Sigmoid colon (tissue), 7 donors: Measurements from ENCODE around the gene THAP8. TPM values are rescaled to one million over a fixed set of nuclear protein-coding genes. Genes with fewer than 3 reads are reported as not detected.

Source experiments
- DNase-seq: peaks from one replicate; pipeline ENCODE4 v3.0.0-alpha.2; 2019
- H3K27ac ChIP-seq, 4 donors: fragments of 200-600 bp; sonication (generic); one replicate each; pipeline ENCODE4 v1.5.1; 2016 to 2019; ENCODE audit warnings: mild to moderate bottlenecking in 1 of 4
- H3K27me3 ChIP-seq, 3 donors: fragments of 200-600 bp; sonication (generic); one replicate each; pipeline ENCODE4 v1.5.1; 2019; ENCODE audit warnings: mild to moderate bottlenecking in 1 of 3
- H3K36me3 ChIP-seq, 4 donors: fragments of 200-600 bp; sonication (generic); one replicate each; pipeline ENCODE4 v1.5.1; 2016 to 2019
- H3K4me1 ChIP-seq, 4 donors: fragments of 200-600 bp; sonication (generic); one replicate each; pipeline ENCODE4 v1.5.1; 2017 to 2019
- H3K4me3 ChIP-seq, 4 donors: fragments of 200-600 bp; sonication (generic); one replicate each; pipeline ENCODE4 v1.5.1; 2017 to 2019; ENCODE audit warnings: mild to moderate bottlenecking in 2 of 4, moderate library complexity in 1 of 4
- H3K9me3 ChIP-seq, 4 donors: fragments of 200-600 bp in 3 of 4; sonication (generic) in 3 of 4; one replicate each; pipeline versions ENCODE4 v1.5.1 to v1.6.1; 2013 to 2019
- EP300 ChIP-seq, 4 donors: sonication (generic); formaldehyde crosslinking; IDR thresholded peaks; one replicate each; pipeline ENCODE4 v1.6.1; 2017; ENCODE audit warnings: antibody characterized with exemption in 4 of 4
- POLR2A ChIP-seq, 2 donors: fragments of 450-650 bp; IDR thresholded peaks; one replicate each; pipeline ENCODE4 v1.6.1; 2016; ENCODE audit warnings: antibody characterized with exemption in 2 of 2, mild to moderate bottlenecking in 2 of 2, moderate library complexity in 2 of 2
- POLR2AphosphoS5 ChIP-seq, 4 donors: sonication (generic); formaldehyde crosslinking; IDR thresholded peaks; one replicate each; pipeline ENCODE4 v1.6.1; 2017; ENCODE audit warnings: antibody characterized with exemption in 4 of 4
- WGBS, 2 donors: extraction: QIAGEN DNeasy Blood & Tissue Kit; methylation state at CpG; one replicate each; pipeline ENCODE4 v1.1.7; 2013; 5-methylcytosine and 5-hydroxymethylcytosine counted together
- intact Hi-C: fragments of 100-400 bp; cut with DNase I; formaldehyde crosslinking; loops from one replicate; pipeline ENCODE4 v1.15.1; 2023
- polyA plus RNA-seq, 3 donors: library from polyadenylated mRNA; stranded (reverse); fragments of 200-250 nt; gene quantifications; one replicate each; pipeline ENCODE4 v1.2.3, GENCODE V29; 2013
- total RNA-seq, 4 donors: library from RNA; depleted of rRNA; stranded (reverse); fragments of >200 nt; gene quantifications; one replicate each; pipeline ENCODE4 v1.1.0, GENCODE V29; 2016
- TF ChIP-seq, protein P1 (sequence below), 4 experiments: fragments of 450-650 bp in 3 of 4; fragments of 200-600 bp in 1 of 4; IDR thresholded peaks; one replicate each; pipeline ENCODE4 v1.5.1; 2016 to 2019; ENCODE audit warnings: antibody characterized with exemption in 4 of 4, mild to moderate bottlenecking in 3 of 4, moderate library complexity in 2 of 4
- donor health status: healthy with polysubstance abuse.
- donor health status: Bipolar disorder and iron deficiency.
- donor health status: healthy.

Gene THAP8
- total and polyA plus RNA-seq, 7 donors, result 5.8 to 23.9 (median 12.6) TPM

DNA sequence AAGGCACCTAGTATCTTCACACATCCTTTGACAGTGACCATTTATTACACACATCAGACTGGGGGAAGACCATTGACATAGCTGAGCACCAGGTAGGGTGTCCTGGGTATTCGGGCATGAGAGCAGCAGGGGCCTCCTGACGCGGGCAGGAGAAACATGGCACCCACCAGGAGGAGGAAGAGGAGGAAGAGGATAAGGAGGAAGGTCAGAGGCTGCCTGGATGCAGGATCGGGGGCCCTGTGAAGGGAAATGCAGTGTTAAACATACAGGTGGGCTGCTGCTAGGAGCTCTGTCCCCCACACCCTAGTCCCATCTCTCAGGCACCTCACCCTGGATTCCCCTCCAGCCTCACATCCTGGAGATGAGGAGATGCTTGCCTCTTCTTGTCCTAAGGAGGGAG is 50.8 kb downstream of the THAP8 start:
- no peak for TF ChIP-seq EP300 (IDR thresholded peaks at IDR 0.05)
- TF ChIP-seq, protein P1, sequence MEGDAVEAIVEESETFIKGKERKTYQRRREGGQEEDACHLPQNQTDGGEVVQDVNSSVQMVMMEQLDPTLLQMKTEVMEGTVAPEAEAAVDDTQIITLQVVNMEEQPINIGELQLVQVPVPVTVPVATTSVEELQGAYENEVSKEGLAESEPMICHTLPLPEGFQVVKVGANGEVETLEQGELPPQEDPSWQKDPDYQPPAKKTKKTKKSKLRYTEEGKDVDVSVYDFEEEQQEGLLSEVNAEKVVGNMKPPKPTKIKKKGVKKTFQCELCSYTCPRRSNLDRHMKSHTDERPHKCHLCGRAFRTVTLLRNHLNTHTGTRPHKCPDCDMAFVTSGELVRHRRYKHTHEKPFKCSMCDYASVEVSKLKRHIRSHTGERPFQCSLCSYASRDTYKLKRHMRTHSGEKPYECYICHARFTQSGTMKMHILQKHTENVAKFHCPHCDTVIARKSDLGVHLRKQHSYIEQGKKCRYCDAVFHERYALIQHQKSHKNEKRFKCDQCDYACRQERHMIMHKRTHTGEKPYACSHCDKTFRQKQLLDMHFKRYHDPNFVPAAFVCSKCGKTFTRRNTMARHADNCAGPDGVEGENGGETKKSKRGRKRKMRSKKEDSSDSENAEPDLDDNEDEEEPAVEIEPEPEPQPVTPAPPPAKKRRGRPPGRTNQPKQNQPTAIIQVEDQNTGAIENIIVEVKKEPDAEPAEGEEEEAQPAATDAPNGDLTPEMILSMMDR (IDR thresholded peaks at IDR 0.05), result no peak
- TF ChIP-seq POLR2AphosphoS5 (IDR thresholded peaks at IDR 0.05), result no peak
- TF ChIP-seq POLR2A (IDR thresholded peaks at IDR 0.05), result no peak
- DNase-seq, result no peak
- 98 to 99% methylated on average over 4 of the region's 4 CpGs for WGBS, 2 donors
- no peaks in the 10 kb centered on the region for H3K27me3 ChIP-seq
- H3K36me3 ChIP-seq, result peaks cover 0 to 11% (median 2%) of the 10 kb centered on the region in 4 donors
- no peaks in the 10 kb centered on the region for H3K9me3 ChIP-seq
- H3K4me3 ChIP-seq, result no peak overlapping the region
- no peak overlapping the region for H3K27ac ChIP-seq
- intact Hi-C loops, result no loop called here
- peaks cover 0 to 21% (median 16%) of the 10 kb centered on the region in 4 donors for H3K4me1 ChIP-seq

DNA sequence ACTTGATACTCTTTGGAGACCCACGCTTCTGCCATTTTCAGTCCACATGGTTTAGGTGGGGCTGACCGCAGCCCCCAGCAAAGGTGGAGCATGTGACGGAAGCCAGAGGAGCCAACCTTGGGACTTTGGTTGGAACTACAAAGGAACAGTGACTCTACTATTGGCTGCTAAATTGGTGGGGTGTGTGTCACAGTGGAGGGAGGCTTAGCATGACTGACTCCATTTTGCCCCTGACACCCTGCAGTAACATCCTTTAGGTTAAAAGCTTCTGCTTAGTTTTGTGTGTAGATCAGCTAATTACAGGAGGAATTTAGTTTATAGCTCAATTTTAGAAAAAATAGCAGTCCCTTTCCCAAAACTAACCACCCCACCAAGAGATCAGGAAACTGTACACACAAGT is 52.5 kb downstream of the THAP8 start:
- H3K4me1 ChIP-seq, result peaks cover 0 to 32% (median 21%) of the 10 kb centered on the region in 4 donors
- WGBS, 2 donors, result 98% methylated on average over 3 of the region's 3 CpGs
- no peak for DNase-seq
- H3K27ac ChIP-seq, result no peak overlapping the region
- TF ChIP-seq EP300 (IDR thresholded peaks at IDR 0.05), result no peak
- TF ChIP-seq POLR2AphosphoS5 (IDR thresholded peaks at IDR 0.05), result no peak
- TF ChIP-seq, protein P1 (IDR thresholded peaks at IDR 0.05), result no peak
- TF ChIP-seq POLR2A (IDR thresholded peaks at IDR 0.05), result no peak
- no peak overlapping the region for H3K4me3 ChIP-seq
- no peaks in the 10 kb centered on the region for H3K9me3 ChIP-seq
- H3K36me3 ChIP-seq, result peaks cover 0 to 21% (median 2%) of the 10 kb centered on the region in 4 donors
- no peaks in the 10 kb centered on the region for H3K27me3 ChIP-seq
- intact Hi-C loops, result no loop called here

DNA sequence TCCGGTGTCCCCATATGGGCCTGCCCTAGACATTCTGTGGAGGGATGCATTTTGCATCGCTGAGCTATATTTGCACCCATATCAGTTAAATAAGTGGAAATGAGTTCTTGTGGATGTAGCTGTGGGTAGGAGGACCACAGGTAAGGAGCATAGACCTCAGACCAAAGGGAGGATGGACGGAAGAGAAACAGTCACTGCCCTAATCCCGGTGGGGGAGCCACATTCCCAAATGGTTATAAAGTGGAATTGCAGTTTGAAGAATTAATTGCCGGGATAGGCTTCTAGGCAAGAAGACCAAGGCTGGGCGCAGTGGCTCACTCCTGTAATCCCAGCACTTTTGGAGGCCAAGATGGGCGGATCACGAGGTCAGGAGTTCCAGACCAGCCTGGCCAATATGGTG is 57.3 kb downstream of the THAP8 start:
- peaks cover 0 to 51% (median 42%) of the 10 kb centered on the region in 4 donors for H3K4me1 ChIP-seq
- peak overlapping the region; percentile 88 to 94 (median 91) for H3K27ac ChIP-seq
- no peaks in the 10 kb centered on the region for H3K9me3 ChIP-seq
- WGBS, 2 donors, result 80 to 91% methylated on average over 8 of the region's 8 CpGs
- H3K4me3 ChIP-seq, result peak overlapping the region in 1 of 4 donors; percentile 71
- no peaks in the 10 kb centered on the region for H3K27me3 ChIP-seq
- TF ChIP-seq POLR2AphosphoS5 (IDR thresholded peaks at IDR 0.05) (no peak), POLR2A (IDR thresholded peaks at IDR 0.05) (no peak), EP300 (IDR thresholded peaks at IDR 0.05) (no peak)
- TF ChIP-seq, protein P1 (IDR thresholded peaks at IDR 0.05), result no peak
- H3K36me3 ChIP-seq, result peaks cover 0 to 12% (median 2%) of the 10 kb centered on the region in 4 donors
- intact Hi-C loops, result loop anchor here (5.0 kb wide), 1 partner anchor 249 kb away; the partner anchor contains the start of genes LIN37, PSENEN and U2AF1L4
- no peak for DNase-seq

DNA sequence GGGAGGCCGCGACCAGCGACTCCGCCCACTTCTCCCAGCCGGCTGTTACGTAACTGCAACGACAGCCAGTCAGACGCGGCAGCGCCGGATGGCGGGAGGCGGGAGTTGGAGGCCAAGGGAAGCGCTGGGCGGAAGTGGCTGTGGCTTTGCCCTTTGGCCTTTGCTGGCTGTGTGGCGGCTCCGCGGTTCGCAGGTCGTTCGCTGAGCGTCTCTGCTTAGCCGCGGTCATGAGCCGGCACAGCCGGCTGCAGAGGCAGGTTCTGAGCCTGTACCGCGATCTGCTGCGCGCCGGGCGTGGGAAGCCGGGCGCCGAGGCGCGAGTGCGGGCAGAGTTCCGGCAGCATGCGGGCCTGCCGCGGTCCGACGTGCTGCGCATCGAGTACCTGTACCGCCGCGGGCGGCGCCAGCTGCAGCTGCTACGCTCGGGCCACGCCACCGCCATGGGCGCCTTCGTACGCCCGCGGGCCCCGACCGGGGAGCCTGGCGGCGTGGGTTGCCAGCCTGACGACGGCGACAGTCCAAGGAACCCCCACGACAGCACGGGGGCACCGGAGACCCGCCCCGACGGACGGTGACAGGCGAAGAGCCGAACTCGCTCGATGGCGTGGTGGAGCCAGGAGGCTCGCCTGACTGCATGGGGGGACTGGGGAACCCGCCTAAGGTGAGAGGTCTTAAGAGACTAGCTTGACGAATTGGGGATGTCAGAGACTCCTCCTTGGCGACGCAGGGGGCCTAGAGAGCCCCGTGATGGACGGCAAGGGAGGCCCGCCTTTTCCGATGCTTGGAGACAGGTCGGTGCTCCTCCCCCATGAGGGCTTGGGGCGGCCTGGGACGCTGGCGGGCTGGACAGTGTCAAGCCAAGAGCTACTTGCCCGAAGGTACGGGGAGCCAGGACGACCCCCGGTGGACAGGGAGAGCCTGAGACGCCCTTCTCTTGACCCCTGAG is 58.8 kb downstream of the THAP8 start, which contains the start of gene SDHAF1:
Gene SDHAF1, plus strand, starts transcription at position 141 of the 946 bp plus-strand sequence. Its CDS starts 87 bp downstream, at position 228.
- H3K27me3 ChIP-seq, result no peaks in the 10 kb centered on the region
- intact Hi-C loops, result loop anchor here (1.0 to 5.0 kb wide), 4 partner anchors 19 to 248 kb away; partner anchors contain the start of genes ALKBH6, LIN37, POLR2I and PSENEN
- peak; percentile 83 to 87 for TF ChIP-seq POLR2A (IDR thresholded peaks at IDR 0.05)
- TF ChIP-seq, protein P1 (IDR thresholded peaks at IDR 0.05), result no peak
- peak; percentile 91 to 98 (median 96) for TF ChIP-seq POLR2AphosphoS5 (IDR thresholded peaks at IDR 0.05)
- TF ChIP-seq EP300 (IDR thresholded peaks at IDR 0.05), result no peak
- peak; percentile 99 for DNase-seq
- H3K9me3 ChIP-seq, result no peaks in the 10 kb centered on the region
- H3K4me1 ChIP-seq, result peaks cover 0 to 49% (median 42%) of the 10 kb centered on the region in 4 donors
- H3K36me3 ChIP-seq, result peaks cover 0 to 12% (median 0%) of the 10 kb centered on the region in 4 donors
- peak within 1 kb of the TSS; percentile 88 to 94 (median 91) for H3K27ac ChIP-seq
- 0 to 1% methylated on average over 97 of the region's 97 CpGs for WGBS, 2 donors
- H3K4me3 ChIP-seq, result peak within 1 kb of the TSS; percentile 71 to 98 (median 89)
